ENCODE results near the gene ARVCF.

Gene ARVCF

GRCh38 chr22:19998232-19998951 is 18.2 kb downstream of the ARVCF start:
- DNase-seq = no peak

DNA sequence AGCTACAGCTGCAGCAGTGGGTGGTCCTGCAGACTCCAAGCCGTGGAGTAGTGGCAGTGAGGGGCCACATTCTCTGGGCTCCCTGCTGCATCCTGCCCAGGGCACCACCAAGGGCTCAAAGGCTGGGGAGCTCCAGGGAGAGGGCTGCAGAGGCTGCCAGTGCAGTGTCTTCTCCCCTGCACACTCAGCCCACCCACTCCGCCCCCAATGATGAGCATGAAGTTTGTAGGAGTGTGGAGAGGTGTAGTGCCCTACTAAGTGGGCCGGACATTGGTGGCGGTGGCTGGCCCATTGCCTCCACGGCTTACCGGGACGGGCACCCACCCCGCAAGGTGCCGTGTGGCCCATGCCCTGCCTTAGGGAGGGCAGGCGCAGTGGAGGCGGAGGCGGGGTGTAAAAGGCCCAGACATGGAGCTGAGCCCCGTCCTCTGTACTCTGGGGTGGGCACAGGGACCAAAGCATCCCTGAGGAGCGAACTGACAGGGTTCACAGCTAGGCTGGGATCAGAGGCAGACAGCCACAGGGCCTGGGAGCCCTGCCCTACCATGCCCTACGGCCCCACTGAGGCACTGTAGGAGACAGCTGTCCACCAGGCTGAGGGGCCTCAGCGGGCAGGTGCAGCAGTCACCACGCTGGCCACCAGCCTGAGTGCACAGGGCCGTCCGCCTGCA is 18.9 kb downstream of the ARVCF start:
- no peak for DNase-seq

- no peak for DNase-seq
Observed at GRCh38 chr22:19996694-19997384, 19.8 kb downstream of the ARVCF start.

DNA sequence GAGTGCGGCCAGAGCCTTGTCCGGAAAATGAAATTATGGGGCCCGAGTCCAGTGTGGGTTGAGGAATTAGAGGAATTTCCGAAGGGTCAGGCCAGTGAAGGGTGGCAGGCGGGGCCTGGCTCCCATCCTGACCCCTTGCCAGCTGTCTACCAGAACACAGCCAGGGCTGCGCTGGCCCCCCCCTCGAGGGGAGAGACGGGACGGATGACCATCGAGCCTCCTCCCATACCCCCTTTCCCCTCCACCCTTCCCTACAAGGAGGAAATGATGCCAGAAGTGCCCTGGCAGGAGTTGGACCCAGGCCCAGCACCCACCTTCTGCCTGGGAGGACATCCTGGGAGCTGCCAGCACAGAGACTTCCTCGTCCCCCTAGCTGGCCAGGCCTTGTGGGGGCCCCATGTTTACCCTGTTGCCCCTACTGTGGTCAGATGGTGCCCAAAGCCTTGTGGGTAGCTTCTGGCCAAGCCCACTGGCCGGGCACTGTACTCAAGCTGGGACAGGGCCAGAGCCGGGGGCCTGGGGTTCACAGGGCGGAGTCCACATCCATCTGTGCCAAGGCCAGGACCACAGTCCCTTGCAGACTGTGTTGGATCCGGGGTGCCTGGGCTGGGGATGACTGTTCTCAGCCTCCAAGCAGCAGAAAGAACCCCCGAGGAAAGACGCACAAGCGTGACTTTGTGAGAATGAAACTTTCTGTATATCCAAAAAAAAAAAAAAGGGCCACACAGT is 20.8 kb downstream of the ARVCF start:
- no peak for DNase-seq

DNA sequence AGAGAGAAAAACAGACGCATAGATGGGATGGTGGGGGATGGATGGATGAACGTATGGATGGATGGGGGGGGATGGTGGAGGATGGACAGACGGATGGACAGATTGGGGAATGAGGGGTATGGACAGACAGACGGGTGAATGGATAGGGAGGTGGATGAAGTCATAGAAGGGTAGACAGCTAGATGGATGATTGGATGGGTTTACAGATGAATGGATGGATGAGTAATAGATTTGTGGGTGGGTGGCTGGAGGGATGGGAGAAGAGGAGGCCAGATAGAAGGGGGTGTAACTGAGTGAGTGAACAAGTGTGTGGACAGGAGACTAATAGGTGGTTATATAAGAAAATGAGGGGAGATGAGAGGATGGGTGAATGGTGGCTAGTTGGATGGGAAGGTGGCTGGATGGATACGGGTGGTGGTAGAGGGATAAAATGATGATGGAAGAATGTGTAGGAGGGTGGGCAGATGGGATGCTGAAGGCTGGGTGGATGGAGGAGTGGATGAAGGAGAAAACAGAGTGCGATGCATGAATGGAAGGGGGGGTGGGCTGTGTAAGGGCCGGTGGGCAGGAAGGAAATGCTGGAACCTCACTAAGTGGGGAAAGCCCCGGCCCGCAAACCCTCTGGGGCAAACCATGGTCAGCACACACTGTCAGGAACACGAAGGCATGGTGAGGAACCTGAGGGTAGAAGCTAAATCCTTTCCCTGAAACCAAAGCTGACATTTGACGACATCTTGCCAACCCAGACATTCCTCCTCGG is 21.6 kb downstream of the ARVCF start:
- no peak for DNase-seq

DNA sequence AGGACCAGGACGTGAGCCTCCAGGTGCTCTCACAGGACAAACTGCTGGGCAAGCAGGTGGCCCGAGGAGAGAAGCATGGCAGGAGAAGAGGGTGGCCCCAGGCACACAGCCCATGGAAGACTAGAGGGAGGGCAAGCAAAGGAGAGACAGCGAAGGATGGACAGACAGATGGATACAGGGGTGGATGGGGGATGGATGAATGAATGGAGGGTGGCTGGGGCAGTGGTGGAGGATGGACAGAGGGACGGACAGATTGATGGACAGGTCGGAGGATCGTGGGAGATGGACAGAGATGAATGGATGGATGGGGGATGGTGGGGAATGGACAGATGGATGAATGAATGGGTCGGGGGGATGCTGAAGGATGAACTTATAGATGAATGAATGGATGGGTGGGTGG is 22.7 kb downstream of the ARVCF start:
- no peak for DNase-seq

GRCh38 chr22:19992921-19993355 is 23.7 kb downstream of the ARVCF start:
- no peak for DNase-seq

- no peak for DNase-seq
Observed at GRCh38 chr22:19992481-19992911, 24.1 kb downstream of the ARVCF start.

- no peak for DNase-seq
Observed at GRCh38 chr22:19991645-19992451, 24.8 kb downstream of the ARVCF start.

DNA sequence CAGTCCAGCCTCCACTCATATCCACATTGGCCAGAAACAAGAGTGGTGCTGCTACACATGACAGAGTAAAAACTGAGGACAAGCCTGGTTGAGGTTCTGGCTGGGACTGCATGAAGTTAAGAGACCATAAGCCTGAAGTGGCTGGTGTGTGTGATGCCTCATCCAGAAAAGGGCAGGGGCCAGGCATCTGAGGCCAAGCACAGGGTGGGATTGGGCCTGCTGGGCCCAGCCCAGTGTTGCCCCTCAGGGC is 25.3 kb downstream of the ARVCF start:
- no peak for DNase-seq

- DNase-seq = no peak
Observed at GRCh38 chr22:19990609-19991394, 25.8 kb downstream of the ARVCF start.

GRCh38 chr22:19990188-19990587 is 26.4 kb downstream of the ARVCF start:
- no peak for DNase-seq

- DNase-seq = no peak
Observed at GRCh38 chr22:19989725-19990067, 26.9 kb downstream of the ARVCF start.

- DNase-seq = no peak
Observed at GRCh38 chr22:19988965-19989724, 27.5 kb downstream of the ARVCF start.

GRCh38 chr22:19988331-19988808 is 28.3 kb downstream of the ARVCF start:
- no peak for DNase-seq

DNA sequence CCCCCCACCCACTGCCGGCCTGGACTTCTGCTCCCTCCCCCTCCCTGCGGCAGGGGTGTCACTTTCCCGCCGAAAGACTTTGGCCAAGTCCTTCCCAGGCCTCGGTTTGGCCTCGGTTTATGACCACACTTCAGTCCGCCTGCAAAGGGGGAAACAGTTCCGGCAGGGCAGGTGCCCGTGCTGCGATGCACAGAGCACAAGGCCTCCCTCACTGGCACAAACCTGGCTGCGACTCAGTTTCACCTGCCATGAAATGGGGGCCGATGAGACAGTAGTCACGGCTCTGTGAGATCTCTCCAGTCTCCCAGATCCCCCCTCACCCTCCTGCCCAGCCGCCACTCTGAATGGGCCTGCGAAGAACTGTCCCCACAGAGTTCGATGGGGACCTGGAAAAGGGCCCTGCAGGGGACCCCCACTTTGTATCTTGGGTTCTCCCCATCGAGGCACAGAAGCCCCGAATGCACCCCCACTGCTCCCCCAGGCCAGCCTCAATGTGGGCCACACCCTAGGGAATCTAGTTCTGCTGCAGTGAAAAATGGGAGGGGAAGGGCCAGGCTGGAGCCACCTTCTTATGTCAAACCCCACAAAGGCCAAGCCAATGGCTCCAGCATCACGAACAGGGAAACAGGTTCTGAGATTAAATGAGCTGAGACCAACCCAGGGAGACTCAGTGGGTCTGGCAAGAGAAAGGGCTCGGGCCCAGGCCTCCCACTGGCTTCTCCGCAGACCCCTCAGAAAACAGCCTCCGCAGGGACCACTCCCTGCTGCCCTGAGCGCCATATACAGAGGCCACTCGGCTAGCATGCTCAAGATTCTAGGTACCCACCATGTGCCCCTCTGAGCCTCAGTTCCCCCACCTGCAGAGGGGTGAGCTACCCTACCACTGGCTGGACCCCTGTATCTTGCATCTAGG is 29.0 kb downstream of the ARVCF start:
- DNase-seq = no peak

GRCh38 chr22:19986410-19987341 is 29.9 kb downstream of the ARVCF start:
- DNase-seq = peak; percentile 62

DNA sequence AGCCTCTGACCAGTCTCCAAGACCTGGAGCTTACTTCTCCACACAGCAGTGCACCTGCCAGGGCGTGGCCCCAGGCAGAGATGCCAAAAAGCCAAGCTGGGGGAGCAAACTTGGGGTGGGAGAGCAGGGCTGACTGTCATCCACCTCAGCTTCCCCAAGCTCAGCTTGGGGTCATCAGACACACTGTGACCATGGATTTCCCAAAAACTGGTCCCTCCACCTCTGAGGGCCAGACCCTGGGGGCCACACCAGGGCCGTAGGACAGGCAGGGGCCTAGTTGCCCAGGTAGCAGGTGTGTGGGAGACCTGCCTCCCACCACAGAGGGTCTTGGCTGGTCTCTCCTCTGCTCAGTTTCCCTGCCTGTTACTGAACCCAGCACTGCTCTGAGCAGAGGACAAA is 30.6 kb downstream of the ARVCF start:
- no peak for DNase-seq
